OCI-LY1 (cell line): ENCODE measurements around the gene ZNF714.

Source experiments
- CTCF ChIP-seq: fragments of 200-600 bp; sonication (generic), shearing (Covaris generic); IDR thresholded peaks from 2 replicates; pipeline ENCODE4 v1.5.1; 2017; ENCODE audit warnings: mild to moderate bottlenecking, antibody characterized with exemption, low read length, moderate library complexity, mixed read lengths
- EZH2 ChIP-seq: fragments of 200-600 bp; sonication (generic), shearing (Covaris generic); IDR thresholded peaks from 2 replicates; pipeline ENCODE4 v1.8.0; 2017; ENCODE audit warnings: borderline replicate concordance, mixed run types, mild to moderate bottlenecking, antibody characterized with exemption, low read length, moderate library complexity, mixed read lengths

GRCh38 chr19:21087871-21088270, 5.9 kb downstream of the ZNF714 start:
- TF ChIP-seq CTCF (no peak), EZH2 (no peak)
